ENCODE results near the gene ATP9B. TPM values are rescaled to one million over a fixed set of nuclear protein-coding genes. Genes with fewer than 3 reads are reported as not detected.

ATP9B gene
- total RNA-seq, 2 experiments from 2014 or later, result 15.9 to 16.6 TPM

DNA sequence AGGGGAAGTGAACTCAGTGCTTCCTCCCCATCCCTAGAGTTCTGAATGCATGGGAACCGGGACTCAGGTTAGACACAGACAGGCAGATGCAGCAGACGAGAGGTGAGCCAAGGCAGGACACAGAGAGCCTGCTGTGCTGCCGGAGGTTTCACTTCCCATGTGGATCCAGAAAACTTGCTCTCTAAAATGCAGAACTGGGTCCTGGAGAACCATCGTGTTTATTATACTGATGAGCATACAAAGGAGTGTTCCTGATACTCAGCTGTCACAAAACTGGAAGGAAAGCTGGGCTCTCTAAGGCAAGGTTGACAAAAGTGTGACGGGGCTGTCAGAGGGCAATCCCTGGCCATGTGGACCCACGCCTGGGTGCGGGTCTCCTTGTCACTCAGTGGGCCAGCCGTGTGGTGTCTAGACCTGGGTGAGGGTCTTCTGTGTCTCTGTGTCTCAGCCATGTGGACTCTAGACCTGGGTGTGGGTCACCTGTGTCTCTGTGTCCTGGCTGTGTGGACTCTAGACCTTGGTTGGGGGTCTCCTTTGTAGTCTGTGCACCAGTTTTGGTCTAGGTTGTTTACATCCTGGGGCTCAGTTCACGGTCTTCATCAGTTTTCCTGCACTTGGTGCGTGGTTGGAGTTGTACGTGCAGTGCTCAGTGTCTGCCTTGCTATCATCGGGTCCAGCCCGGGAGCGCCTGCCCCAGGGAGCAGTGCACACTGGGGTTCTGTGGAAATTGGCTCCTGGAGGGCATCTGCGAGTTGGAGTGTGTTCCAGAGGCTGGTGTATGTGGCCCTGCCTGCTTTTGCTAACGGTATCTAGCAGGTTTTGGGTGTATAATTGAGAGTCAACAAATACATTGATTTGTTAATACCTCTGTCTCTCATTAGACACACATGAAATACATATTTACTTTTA is 141.1 kb downstream of the ATP9B start:
- Mint-ChIP-seq H3K36me3 (peaks cover 10% of the 10 kb centered on the region), H3K4me1 (ENCODE audit: low read depth) (no peaks in the 10 kb centered on the region), H3K27ac (no peak overlapping the region), H3K4me3 (no peak overlapping the region), H3K9me3 (no peaks in the 10 kb centered on the region), H3K27me3 (no peaks in the 10 kb centered on the region)
- POLR2A ChIA-PET, result no interaction called here
- intact Hi-C loops (cut with micrococcal nuclease), result no loop called here
- CTCF ChIA-PET, result interaction anchor here (0.7 kb wide), 1 partner anchor 20 kb away, joined by 3 read pairs; no protein-coding TSS in a partner anchor
- DNase-seq, result no peak

DNA sequence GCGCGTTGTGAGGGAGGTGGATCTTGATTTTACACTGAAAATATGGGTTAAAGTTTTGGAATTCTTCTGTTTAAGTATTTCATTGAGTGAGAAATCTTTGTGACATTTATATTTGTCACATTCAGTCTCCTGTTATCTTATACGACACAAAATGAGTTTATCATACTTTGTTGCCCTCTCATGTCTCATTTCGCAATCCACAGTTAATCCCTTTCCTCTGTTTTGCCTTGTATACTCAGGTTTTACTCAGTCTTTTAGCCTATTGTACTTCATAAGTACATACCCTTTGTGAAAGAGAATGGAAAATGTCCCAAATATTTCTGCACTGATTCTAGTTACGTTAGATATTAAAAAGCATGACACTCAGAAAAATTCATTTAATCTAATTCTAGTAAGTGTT is 142.7 kb downstream of the ATP9B start:
- H3K27ac Mint-ChIP-seq, result no peak overlapping the region
- no peak overlapping the region for H3K4me3 Mint-ChIP-seq
- H3K4me1 Mint-ChIP-seq (ENCODE audit: low read depth), result no peaks in the 10 kb centered on the region
- H3K9me3 Mint-ChIP-seq, result no peaks in the 10 kb centered on the region
- ChIA-PET POLR2A (no interaction called here), CTCF (no interaction called here)
- intact Hi-C loops (cut with micrococcal nuclease), result no loop called here
- no peaks in the 10 kb centered on the region for H3K27me3 Mint-ChIP-seq
- no peak for DNase-seq
- peaks cover 12% of the 10 kb centered on the region for H3K36me3 Mint-ChIP-seq

DNA sequence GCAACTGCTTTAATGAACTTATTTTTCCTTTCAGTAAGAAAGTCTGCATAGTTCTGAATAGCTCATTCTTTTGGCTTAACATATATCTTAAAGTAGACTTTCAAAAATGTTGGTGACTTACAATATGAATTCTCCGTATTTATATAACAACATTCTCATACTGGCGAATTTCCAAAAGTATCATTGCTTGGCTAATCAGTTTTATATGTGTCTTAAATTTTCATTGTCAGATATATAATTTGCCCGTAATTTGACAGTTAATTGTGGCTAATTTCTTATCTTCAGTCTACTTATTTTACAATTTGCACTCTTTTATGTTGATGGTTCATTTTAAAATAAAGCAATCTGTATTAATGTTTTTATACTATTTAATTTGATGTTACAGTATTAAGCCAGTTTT is 144.9 kb downstream of the ATP9B start:
- POLR2A ChIA-PET, result no interaction called here
- intact Hi-C loops (cut with micrococcal nuclease), result no loop called here
- H3K4me1 Mint-ChIP-seq (ENCODE audit: low read depth), result no peaks in the 10 kb centered on the region
- CTCF ChIA-PET, result no interaction called here
- no peak overlapping the region for H3K4me3 Mint-ChIP-seq
- H3K27ac Mint-ChIP-seq, result no peak overlapping the region
- H3K9me3 Mint-ChIP-seq, result no peaks in the 10 kb centered on the region
- DNase-seq, result no peak
- no peaks in the 10 kb centered on the region for H3K27me3 Mint-ChIP-seq
- H3K36me3 Mint-ChIP-seq, result peaks cover 12% of the 10 kb centered on the region

DNA sequence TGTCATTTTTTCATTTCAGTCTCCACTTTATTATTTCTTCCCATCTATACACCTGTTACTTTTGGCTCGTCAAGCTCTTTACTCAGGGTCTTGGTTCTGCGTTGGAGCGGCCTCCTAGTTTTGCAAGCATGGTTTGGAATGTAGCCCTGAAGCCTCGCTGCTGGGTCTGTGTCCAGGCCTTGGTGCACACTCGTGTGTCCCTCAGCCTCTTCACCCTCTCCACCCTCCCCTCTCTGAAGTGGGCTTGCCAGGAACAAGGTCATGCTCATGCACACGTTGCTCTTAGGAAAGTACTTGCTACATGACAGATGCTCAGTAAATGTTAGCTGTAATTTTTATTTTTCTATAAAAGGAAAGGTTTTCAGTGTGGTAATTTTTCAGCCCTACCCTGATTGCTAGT is 147.0 kb downstream of the ATP9B start:
- H3K9me3 Mint-ChIP-seq, result no peaks in the 10 kb centered on the region
- CTCF ChIA-PET, result no interaction called here
- H3K27ac Mint-ChIP-seq, result no peak overlapping the region
- H3K36me3 Mint-ChIP-seq, result peaks cover 6% of the 10 kb centered on the region
- intact Hi-C loops (cut with micrococcal nuclease), result no loop called here
- POLR2A ChIA-PET, result no interaction called here
- DNase-seq, result no peak
- no peaks in the 10 kb centered on the region for H3K27me3 Mint-ChIP-seq
- no peak overlapping the region for H3K4me3 Mint-ChIP-seq
- H3K4me1 Mint-ChIP-seq (ENCODE audit: low read depth), result no peaks in the 10 kb centered on the region

DNA sequence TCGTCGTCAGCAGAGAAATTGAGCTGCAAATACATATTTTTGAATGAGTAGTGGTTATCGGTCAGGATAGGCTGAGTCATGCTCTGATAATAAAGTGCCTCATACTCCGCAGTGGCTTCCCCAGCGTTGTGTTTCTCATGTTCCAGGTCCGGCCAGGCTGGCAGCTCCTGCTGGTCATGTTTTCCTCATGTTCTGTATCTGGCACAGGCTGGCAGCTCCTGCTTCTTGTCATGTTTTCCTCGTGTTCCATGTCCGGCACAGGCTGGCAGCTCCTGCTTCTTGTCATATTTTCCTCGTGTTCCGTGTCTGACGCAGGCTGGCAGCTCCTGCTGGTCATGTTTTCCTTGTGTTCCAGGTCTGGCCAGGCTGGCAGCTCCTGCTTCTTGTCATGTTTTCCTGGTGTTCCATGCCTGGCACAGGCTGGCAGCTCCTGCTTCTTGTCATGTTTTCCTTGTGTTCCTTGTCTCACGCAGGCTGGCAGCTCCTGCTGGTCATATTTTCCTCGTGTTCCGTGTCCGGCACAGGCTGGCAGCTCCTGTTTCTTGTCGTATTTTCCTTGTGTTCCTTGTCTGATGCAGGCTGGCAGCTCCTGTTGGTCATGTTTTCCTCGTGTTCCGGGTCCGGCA is 148.9 kb downstream of the ATP9B start:
- Mint-ChIP-seq H3K27me3 (no peaks in the 10 kb centered on the region), H3K4me1 (ENCODE audit: low read depth) (no peaks in the 10 kb centered on the region), H3K9me3 (no peaks in the 10 kb centered on the region), H3K27ac (no peak overlapping the region), H3K36me3 (peaks cover 6% of the 10 kb centered on the region), H3K4me3 (no peak overlapping the region)
- CTCF ChIA-PET, result no interaction called here
- POLR2A ChIA-PET, result no interaction called here
- no peak for DNase-seq
- intact Hi-C loops (cut with micrococcal nuclease), result no loop called here

DNA sequence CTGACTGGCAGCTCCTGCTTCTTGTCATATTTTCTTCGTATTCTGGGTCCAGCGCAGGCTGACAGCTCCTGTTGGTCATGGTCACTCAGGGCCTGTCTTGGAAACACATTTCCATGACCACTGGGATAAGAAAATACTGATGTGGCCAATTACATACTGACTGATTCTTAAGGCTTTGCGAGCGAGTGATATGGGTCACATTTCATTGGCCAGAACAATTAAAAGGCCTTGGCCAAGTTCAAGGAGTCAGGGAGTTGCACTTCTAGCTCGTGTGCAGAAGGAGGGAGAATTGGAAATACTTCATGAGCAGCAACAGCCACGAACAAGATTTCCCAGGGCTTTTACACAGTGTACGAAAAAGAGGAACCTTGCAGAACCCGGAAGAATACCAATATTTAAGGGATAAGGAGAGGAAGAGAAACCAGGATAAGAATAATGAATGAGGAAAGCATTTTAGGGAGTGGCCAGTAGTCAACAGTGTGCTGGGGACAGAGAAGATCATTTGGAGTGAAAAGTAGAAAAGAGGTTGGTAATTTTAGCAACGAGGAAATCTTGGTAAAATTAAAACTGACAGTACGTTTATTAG is 149.5 kb downstream of the ATP9B start:
- Mint-ChIP-seq H3K4me1 (ENCODE audit: low read depth) (no peaks in the 10 kb centered on the region), H3K36me3 (peaks cover 6% of the 10 kb centered on the region), H3K27me3 (no peaks in the 10 kb centered on the region), H3K27ac (no peak overlapping the region), H3K9me3 (no peaks in the 10 kb centered on the region), H3K4me3 (no peak overlapping the region)
- intact Hi-C loops (cut with micrococcal nuclease), result no loop called here
- ChIA-PET CTCF (no interaction called here), POLR2A (no interaction called here)
- DNase-seq, result no peak

DNA sequence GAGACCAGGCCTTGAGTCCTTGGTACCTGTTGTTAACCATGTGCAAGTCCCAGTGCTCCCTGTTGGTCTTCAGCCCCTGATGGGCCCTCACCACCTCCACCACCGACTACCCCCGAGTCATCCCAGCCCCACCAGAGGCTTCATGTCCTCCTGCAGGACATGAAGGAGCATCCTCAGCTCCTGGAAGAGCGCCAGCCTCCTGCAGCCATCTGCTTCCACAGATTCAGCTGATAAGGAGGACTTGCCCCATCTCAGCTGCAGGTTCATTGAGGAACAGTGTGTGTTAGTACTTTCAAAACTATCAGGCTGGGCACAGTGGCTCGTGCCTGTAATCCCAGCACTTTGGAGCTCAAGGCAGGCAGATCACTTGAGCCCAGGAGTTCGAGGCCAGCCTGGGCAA is 151.9 kb downstream of the ATP9B start:
- intact Hi-C loops (cut with micrococcal nuclease), result no loop called here
- CTCF ChIA-PET, result no interaction called here
- DNase-seq, result no peak
- no peak overlapping the region for H3K27ac Mint-ChIP-seq
- no peaks in the 10 kb centered on the region for H3K9me3 Mint-ChIP-seq
- H3K4me3 Mint-ChIP-seq, result no peak overlapping the region
- no peaks in the 10 kb centered on the region for H3K27me3 Mint-ChIP-seq
- POLR2A ChIA-PET, result no interaction called here
- H3K36me3 Mint-ChIP-seq, result peaks cover 4% of the 10 kb centered on the region
- H3K4me1 Mint-ChIP-seq (ENCODE audit: low read depth), result no peaks in the 10 kb centered on the region

DNA sequence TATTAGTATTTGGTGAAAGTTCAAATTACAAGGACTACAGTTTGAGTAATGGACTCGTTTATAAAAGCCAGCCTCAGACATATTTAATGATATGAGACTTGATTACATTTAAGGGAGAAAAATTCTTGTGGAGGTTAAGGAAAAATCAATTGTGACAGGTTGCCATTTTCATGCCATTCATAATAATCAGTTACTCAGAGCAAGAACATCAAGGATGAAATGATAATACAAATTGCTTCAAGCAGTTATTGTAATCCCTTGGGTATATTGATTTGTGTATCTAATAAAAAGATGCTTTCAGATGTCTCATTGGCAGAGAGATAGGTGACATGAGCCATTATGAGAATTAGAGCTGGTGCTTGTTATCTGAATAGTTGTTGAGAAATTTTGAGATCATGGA is 153.6 kb downstream of the ATP9B start:
- DNase-seq, result no peak
- Mint-ChIP-seq H3K27me3 (no peaks in the 10 kb centered on the region), H3K4me3 (no peak overlapping the region), H3K9me3 (no peaks in the 10 kb centered on the region), H3K27ac (no peak overlapping the region), H3K4me1 (ENCODE audit: low read depth) (no peaks in the 10 kb centered on the region), H3K36me3 (peaks cover 1% of the 10 kb centered on the region)
- intact Hi-C loops (cut with micrococcal nuclease), result no loop called here
- ChIA-PET POLR2A (no interaction called here), CTCF (interaction anchor here (1.1 kb wide), 1 partner anchor 15 kb away, joined by 3 read pairs; no protein-coding TSS in a partner anchor)

DNA sequence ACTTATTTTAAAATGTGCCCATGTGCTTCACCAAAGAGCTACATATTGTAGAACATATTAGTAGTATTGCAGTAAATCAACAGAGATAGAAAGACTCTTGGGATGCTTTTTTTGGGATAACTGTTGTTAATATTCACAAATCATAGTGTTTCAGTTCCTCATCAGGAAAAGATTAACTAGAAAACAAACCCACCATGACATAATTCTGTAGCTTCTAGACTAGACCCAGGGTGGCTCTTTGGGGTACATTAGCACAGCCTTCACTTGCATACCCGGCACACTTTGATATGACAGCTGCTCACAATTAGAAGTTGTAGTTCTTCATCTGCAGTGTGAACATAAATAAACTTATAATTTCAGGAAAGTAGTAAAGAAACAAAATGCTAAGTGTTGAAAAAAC is 154.2 kb downstream of the ATP9B start:
- no peak overlapping the region for H3K27ac Mint-ChIP-seq
- DNase-seq, result no peak
- intact Hi-C loops (cut with micrococcal nuclease), result no loop called here
- no peaks in the 10 kb centered on the region for H3K4me1 Mint-ChIP-seq (ENCODE audit: low read depth)
- peaks cover 2% of the 10 kb centered on the region for H3K36me3 Mint-ChIP-seq
- no peak overlapping the region for H3K4me3 Mint-ChIP-seq
- H3K9me3 Mint-ChIP-seq, result no peaks in the 10 kb centered on the region
- ChIA-PET CTCF (interaction anchor here (1.1 kb wide), 1 partner anchor 15 kb away, joined by 3 read pairs; no protein-coding TSS in a partner anchor), POLR2A (no interaction called here)
- no peaks in the 10 kb centered on the region for H3K27me3 Mint-ChIP-seq

DNA sequence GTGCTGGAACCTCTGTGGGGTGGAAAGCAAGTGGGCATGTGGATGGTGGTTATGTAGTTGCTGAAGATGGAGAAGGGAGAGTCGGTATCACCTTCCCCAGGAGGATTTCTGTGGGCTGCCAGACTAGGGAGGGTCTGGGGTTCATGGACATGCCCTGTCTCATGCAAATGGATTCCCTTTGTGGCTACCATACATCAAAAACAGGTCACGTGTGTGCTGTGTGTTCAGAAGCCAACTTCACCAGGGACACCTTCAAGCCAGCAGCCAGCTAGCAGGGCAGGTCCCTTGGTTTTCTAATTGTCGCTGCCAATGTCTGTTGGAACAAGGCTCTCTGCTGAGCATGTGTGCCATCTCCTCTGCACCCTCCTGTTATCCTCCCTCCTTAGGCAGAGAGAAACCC is 155.2 kb downstream of the ATP9B start:
- Mint-ChIP-seq H3K27me3 (no peaks in the 10 kb centered on the region), H3K4me1 (ENCODE audit: low read depth) (no peaks in the 10 kb centered on the region), H3K9me3 (no peaks in the 10 kb centered on the region), H3K4me3 (no peak overlapping the region), H3K36me3 (peaks cover 2% of the 10 kb centered on the region), H3K27ac (no peak overlapping the region)
- intact Hi-C loops (cut with micrococcal nuclease), result no loop called here
- POLR2A ChIA-PET, result no interaction called here
- CTCF ChIA-PET, result no interaction called here
- no peak for DNase-seq

DNA sequence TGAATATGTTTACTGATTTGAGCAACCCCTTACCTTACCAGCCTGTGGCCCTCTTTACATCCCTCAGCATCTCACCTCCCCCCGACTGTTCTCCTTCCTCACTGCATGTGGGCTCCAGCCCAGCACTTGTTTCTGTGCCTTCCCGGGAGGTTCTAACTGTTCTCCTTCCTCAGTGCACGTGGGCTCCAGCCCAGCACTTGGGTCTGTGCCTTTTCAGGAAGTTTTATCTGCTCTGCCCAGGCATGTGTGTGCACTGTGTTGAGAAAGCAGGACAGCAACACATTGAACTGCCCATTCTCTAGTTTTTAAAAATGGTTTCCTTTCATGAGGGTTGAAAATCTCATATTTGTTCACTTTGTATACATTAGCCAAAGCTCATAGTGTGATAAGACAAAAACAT is 158.4 kb downstream of the ATP9B start:
- H3K9me3 Mint-ChIP-seq, result no peaks in the 10 kb centered on the region

DNA sequence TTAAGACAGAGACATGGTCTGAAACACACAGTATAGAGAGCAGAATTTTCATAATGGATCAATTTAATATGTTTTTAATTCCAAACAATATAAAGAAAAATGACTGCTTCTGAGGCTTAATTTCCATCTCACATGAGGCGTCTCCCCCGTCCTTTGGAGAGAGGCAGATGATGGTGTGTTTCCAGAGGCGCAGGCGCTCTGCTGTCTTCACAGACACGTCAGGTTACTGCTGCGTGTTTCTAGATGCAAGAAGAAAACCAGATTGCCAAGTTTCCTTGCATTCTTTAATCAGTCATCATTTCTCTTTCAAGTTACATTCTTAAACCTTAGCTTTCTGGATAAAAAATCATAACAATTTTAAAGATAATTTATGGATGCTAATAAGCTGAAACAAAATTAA is 160.2 kb downstream of the ATP9B start:
- intact Hi-C loops (cut with micrococcal nuclease), result no loop called here

More for the DNA sequence above, 158.4 kb downstream of the ATP9B start:
- intact Hi-C loops (cut with micrococcal nuclease), result no loop called here
- no peak overlapping the region for H3K4me3 Mint-ChIP-seq
- ChIA-PET POLR2A (no interaction called here), CTCF (no interaction called here)
- H3K36me3 Mint-ChIP-seq, result peaks cover 2% of the 10 kb centered on the region
- H3K27ac Mint-ChIP-seq, result no peak overlapping the region
- no peak for DNase-seq
- H3K27me3 Mint-ChIP-seq, result no peaks in the 10 kb centered on the region
- H3K4me1 Mint-ChIP-seq (ENCODE audit: low read depth), result no peaks in the 10 kb centered on the region

DNA sequence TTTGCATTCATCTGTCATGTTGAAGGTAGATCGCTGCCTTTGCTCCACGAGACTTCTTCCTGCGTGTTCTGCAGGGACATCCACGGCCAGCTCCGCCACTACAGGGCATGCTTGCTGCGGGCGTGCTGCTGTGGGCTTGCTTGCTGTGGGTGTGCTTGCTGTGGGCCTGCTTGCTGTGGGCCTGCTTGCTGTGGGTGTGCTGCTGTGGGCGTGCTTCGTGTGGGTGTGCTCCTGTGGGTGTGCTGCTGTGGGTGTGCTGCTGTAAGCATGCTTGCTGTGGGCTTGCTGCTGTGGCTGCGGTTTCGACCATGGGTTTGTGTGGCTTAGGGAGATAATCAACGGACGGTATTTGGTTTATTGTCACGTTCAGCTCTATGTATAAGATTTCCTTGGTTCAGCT is 165.2 kb downstream of the ATP9B start:
- DNase-seq, result no peak
- H3K27ac Mint-ChIP-seq, result no peak overlapping the region
- intact Hi-C loops (cut with micrococcal nuclease), result no loop called here
- H3K36me3 Mint-ChIP-seq, result peaks cover 2% of the 10 kb centered on the region
- H3K9me3 Mint-ChIP-seq, result no peaks in the 10 kb centered on the region
- H3K4me3 Mint-ChIP-seq, result no peak overlapping the region
- ChIA-PET POLR2A (no interaction called here), CTCF (no interaction called here)
- H3K4me1 Mint-ChIP-seq (ENCODE audit: low read depth), result no peaks in the 10 kb centered on the region
- no peaks in the 10 kb centered on the region for H3K27me3 Mint-ChIP-seq

More for the DNA sequence above, 160.2 kb downstream of the ATP9B start:
- H3K36me3 Mint-ChIP-seq, result peaks cover 2% of the 10 kb centered on the region
- no peak for DNase-seq
- H3K27ac Mint-ChIP-seq, result no peak overlapping the region
- H3K4me1 Mint-ChIP-seq (ENCODE audit: low read depth), result no peaks in the 10 kb centered on the region
- ChIA-PET CTCF (no interaction called here), POLR2A (no interaction called here)
- no peaks in the 10 kb centered on the region for H3K27me3 Mint-ChIP-seq
- H3K9me3 Mint-ChIP-seq, result no peaks in the 10 kb centered on the region
- H3K4me3 Mint-ChIP-seq, result no peak overlapping the region
